GM23338 (cell line): ENCODE data around the gene CNTROB. TPM values are rescaled to one million over a fixed set of nuclear protein-coding genes. Genes with fewer than 3 reads are reported as not detected.
A peak's percentile ranks its signal among the peaks of the same experiment; 100 is the strongest.

ENCODE experiments used
- ATAC-seq: fragments of 200-7000 bp; cut with Tn5 transposase; 3 replicates; pipeline ENCODE4 v1.9.1; 2020
- DNase-seq: peaks from one replicate; pipeline ENCODE4 v3.0.0-alpha.2; 2015; ENCODE audit warnings: low spot score
- H2AFZ ChIP-seq: fragments of 200-600 bp; sonication (generic); 2 replicates; pipeline ENCODE4 v1.8.0; 2016; ENCODE audit warnings: antibody characterized with exemption, mild to moderate bottlenecking, moderate library complexity
- H3F3A ChIP-seq: fragments of 200-600 bp; sonication (generic); replicated peaks from 2 replicates; pipeline ENCODE4 v1.8.0; 2017; ENCODE audit warnings: antibody characterized with exemption, mixed run types, low read depth
- H3K27ac ChIP-seq: fragments of 200-600 bp; sonication (generic); 2 replicates; pipeline ENCODE4 v1.6.1; 2016; ENCODE audit warnings: low read depth
- H3K27me3 ChIP-seq: fragments of 200-600 bp; sonication (generic); 2 replicates; pipeline ENCODE4 v1.8.0; 2016; ENCODE audit warnings: mild to moderate bottlenecking, mixed run types, moderate library complexity; ENCODE audit not compliant: insufficient read depth
- H3K36me3 ChIP-seq: fragments of 200-600 bp; sonication (generic); 2 replicates; pipeline ENCODE4 v1.8.0; 2016; ENCODE audit warnings: mild to moderate bottlenecking; ENCODE audit not compliant: insufficient read depth
- H3K4me1 ChIP-seq: fragments of 200-600 bp; sonication (generic); 2 replicates; pipeline ENCODE4 v1.8.0; 2016; ENCODE audit warnings: mild to moderate bottlenecking, moderate library complexity; ENCODE audit not compliant: insufficient read depth
- H3K4me2 ChIP-seq: fragments of 200-600 bp; sonication (generic); 2 replicates; pipeline ENCODE4 v1.7.1; 2017; ENCODE audit warnings: mixed run types
- H3K4me3 ChIP-seq: fragments of 200-600 bp; sonication (generic); 2 replicates; pipeline ENCODE4 v1.6.1; 2016; ENCODE audit warnings: mixed run types
- H3K79me2 ChIP-seq: fragments of 200-600 bp; sonication (generic); replicated peaks from 2 replicates; pipeline ENCODE4 v1.8.0; 2017; ENCODE audit warnings: mild to moderate bottlenecking; ENCODE audit not compliant: insufficient read depth
- H3K9me2 ChIP-seq: fragments of 200-600 bp; sonication (generic); 2 replicates; pipeline ENCODE4 v1.8.0; 2017; ENCODE audit not compliant: insufficient read depth
- H4K20me1 ChIP-seq: fragments of 200-600 bp; sonication (generic); replicated peaks from 2 replicates; pipeline ENCODE4 v1.8.0; 2017; ENCODE audit warnings: mild to moderate bottlenecking; ENCODE audit not compliant: insufficient read depth
- H3K27ac Mint-ChIP-seq: 2 replicates; pipeline ENCODE4 v1.8.0; 2020; ENCODE audit warnings: inconsistent platforms, mild to moderate bottlenecking, moderate library complexity, mixed read lengths
- H3K27me3 Mint-ChIP-seq: 3 replicates; pipeline ENCODE4 v1.8.0; 2022; ENCODE audit warnings: low read depth, mild to moderate bottlenecking, moderate library complexity, mixed read lengths, inconsistent platforms; ENCODE audit not compliant: insufficient read depth, poor library complexity
- H3K36me3 Mint-ChIP-seq: 3 replicates; pipeline ENCODE4 v1.8.0; 2021; ENCODE audit warnings: low read depth, mild to moderate bottlenecking, inconsistent platforms, moderate library complexity, mixed read lengths
- H3K4me1 Mint-ChIP-seq: 3 replicates; pipeline ENCODE4 v1.8.0; 2020; ENCODE audit warnings: mild to moderate bottlenecking, inconsistent platforms, mixed read lengths
- H3K4me3 Mint-ChIP-seq: 3 replicates; pipeline ENCODE4 v1.8.0; 2021; ENCODE audit warnings: moderate library complexity, mild to moderate bottlenecking, inconsistent platforms, mixed read lengths
- H3K9me3 Mint-ChIP-seq: 3 replicates; pipeline ENCODE4 v1.8.0; 2020; ENCODE audit warnings: moderate library complexity, mild to moderate bottlenecking, inconsistent platforms, mixed read lengths
- CREB1 ChIP-seq: fragments of 250-450 bp; sonication (Bioruptor Pico); IDR thresholded peaks from 2 replicates; pipeline ENCODE4 v1.5.0; 2020; ENCODE audit warnings: low read depth, mild to moderate bottlenecking, moderate library complexity
- CTCF ChIP-seq, 2 experiments: fragments of 200-600 bp in 1 of 2; sonication (generic) in 1 of 2; conservative IDR thresholded peaks; 2 replicates each; pipeline versions ENCODE4 v1.5.1 to v1.6.1; 2016 to 2017; ENCODE audit warnings: antibody characterized with exemption in 2 of 2, low read depth in 2 of 2, mild to moderate bottlenecking in 2 of 2, moderate library complexity in 1 of 2
- EZH2 ChIP-seq: fragments of 200-600 bp; sonication (generic); IDR thresholded peaks from one replicate; pipeline ENCODE4 v1.8.0; 2017; ENCODE audit warnings: antibody characterized with exemption, mild to moderate bottlenecking, low read depth; ENCODE audit not compliant: unreplicated experiment
- JUNB ChIP-seq: IDR thresholded peaks from one replicate; pipeline ENCODE4 v1.6.1; 2016; ENCODE audit warnings: antibody characterized with exemption; ENCODE audit not compliant: unreplicated experiment
- POLR2AphosphoS5 ChIP-seq: IDR thresholded peaks from 2 replicates; pipeline ENCODE4 v1.6.1; 2016; ENCODE audit warnings: antibody characterized with exemption, low read depth
- STAT1 ChIP-seq: IDR thresholded peaks from one replicate; pipeline ENCODE4 v1.6.1; 2016; ENCODE audit warnings: antibody characterized with exemption; ENCODE audit not compliant: unreplicated experiment
- ZNF331 ChIP-seq: fragments of 250-450 bp; sonication (Bioruptor Pico); IDR thresholded peaks from 2 replicates; pipeline ENCODE4 v1.5.0; 2020; ENCODE audit warnings: low read depth, mild to moderate bottlenecking, moderate library complexity
- ZNF462 ChIP-seq: fragments of 250-450 bp; sonication (Bioruptor Pico); IDR thresholded peaks from 2 replicates; pipeline ENCODE4 v1.5.0; 2020; ENCODE audit warnings: mild to moderate bottlenecking, moderate library complexity
- polyA plus RNA-seq: library from polyadenylated mRNA; unstranded; fragments of >200 nt; fragmentation: Nextera tagmentation; extraction: Ambion mirVana; gene quantifications from 2 replicates; pipeline ENCODE4 v1.2.1, GENCODE V29; 2016
- total RNA-seq: library from RNA; depleted of rRNA; stranded (reverse); fragments of >200 nt; shearing (Covaris generic); gene quantifications from 2 replicates; pipeline ENCODE4 v1.2.3, GENCODE V29; 2014
- TF ChIP-seq, protein P1 (sequence below): IDR thresholded peaks from one replicate; pipeline ENCODE4 v1.6.1; 2018; ENCODE audit warnings: antibody characterized with exemption; ENCODE audit not compliant: unreplicated experiment
- TF ChIP-seq, protein P2 (sequence below): IDR thresholded peaks from 2 replicates; pipeline ENCODE4 v1.6.1; 2016; ENCODE audit warnings: antibody characterized with exemption

The CNTROB gene
- total and polyA plus RNA-seq, 2 experiments from 2014 or later = 16.3 to 18.5 TPM

- TF ChIP-seq, protein P1, sequence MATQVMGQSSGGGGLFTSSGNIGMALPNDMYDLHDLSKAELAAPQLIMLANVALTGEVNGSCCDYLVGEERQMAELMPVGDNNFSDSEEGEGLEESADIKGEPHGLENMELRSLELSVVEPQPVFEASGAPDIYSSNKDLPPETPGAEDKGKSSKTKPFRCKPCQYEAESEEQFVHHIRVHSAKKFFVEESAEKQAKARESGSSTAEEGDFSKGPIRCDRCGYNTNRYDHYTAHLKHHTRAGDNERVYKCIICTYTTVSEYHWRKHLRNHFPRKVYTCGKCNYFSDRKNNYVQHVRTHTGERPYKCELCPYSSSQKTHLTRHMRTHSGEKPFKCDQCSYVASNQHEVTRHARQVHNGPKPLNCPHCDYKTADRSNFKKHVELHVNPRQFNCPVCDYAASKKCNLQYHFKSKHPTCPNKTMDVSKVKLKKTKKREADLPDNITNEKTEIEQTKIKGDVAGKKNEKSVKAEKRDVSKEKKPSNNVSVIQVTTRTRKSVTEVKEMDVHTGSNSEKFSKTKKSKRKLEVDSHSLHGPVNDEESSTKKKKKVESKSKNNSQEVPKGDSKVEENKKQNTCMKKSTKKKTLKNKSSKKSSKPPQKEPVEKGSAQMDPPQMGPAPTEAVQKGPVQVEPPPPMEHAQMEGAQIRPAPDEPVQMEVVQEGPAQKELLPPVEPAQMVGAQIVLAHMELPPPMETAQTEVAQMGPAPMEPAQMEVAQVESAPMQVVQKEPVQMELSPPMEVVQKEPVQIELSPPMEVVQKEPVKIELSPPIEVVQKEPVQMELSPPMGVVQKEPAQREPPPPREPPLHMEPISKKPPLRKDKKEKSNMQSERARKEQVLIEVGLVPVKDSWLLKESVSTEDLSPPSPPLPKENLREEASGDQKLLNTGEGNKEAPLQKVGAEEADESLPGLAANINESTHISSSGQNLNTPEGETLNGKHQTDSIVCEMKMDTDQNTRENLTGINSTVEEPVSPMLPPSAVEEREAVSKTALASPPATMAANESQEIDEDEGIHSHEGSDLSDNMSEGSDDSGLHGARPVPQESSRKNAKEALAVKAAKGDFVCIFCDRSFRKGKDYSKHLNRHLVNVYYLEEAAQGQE = no peak
- TF ChIP-seq POLR2AphosphoS5 = no peak
- TF ChIP-seq CTCF (conservative IDR thresholded peaks at IDR 0.05; ENCODE audit: low read depth in 2 of 2) = peak in 1 of 2 experiments; percentile 12; a peak in 1 of 4 replicates
- no peak for TF ChIP-seq EZH2
- TF ChIP-seq, protein P2, sequence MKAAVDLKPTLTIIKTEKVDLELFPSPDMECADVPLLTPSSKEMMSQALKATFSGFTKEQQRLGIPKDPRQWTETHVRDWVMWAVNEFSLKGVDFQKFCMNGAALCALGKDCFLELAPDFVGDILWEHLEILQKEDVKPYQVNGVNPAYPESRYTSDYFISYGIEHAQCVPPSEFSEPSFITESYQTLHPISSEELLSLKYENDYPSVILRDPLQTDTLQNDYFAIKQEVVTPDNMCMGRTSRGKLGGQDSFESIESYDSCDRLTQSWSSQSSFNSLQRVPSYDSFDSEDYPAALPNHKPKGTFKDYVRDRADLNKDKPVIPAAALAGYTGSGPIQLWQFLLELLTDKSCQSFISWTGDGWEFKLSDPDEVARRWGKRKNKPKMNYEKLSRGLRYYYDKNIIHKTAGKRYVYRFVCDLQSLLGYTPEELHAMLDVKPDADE = no peak
- TF ChIP-seq ZNF331 = no peak
These were observed 40.3 kb downstream of the CNTROB start (continued) for GRCh38 chr17:7972131-7972785.

DNA sequence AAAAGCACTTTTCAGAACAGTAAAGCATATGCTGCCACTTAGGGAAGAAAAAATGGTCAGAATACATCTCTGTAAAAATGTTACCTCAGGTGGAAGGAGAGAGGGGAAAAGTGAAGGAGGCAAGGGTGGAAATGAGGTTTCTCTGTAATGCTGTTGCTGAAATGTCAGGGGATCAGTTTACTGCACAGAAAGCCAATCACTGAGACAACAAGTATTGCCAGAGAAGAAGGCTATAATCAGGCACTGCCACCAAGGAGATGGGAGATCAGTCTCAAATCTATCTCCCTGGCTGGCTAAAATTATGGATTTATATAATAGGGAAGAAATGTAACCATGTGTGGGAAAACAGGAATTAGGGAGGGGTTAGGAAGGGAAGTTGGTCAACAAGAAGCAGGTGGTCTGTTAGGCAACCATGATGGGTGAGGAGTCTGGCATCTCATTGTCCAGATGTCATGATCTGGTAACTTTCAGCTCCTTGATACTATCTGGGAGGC is 42.7 kb downstream of the CNTROB start:
- no peaks in the 10 kb centered on the region for H3K36me3 ChIP-seq
- DNase-seq (no peak), ATAC-seq (no peak)
- H3K4me2 ChIP-seq = no peak overlapping the region
- H3K27ac ChIP-seq = no peak overlapping the region
- Mint-ChIP-seq H3K36me3 (no peaks in the 10 kb centered on the region), H3K27me3 (peaks cover 13% of the 10 kb centered on the region), H3K27ac (no peak overlapping the region), H3K4me3 (no peak overlapping the region), H3K4me1 (no peaks in the 10 kb centered on the region), H3K9me3 (peaks cover 14% of the 10 kb centered on the region)
- no peaks in the 10 kb centered on the region for H3K79me2 ChIP-seq
- no peaks in the 10 kb centered on the region for H3K4me1 ChIP-seq
- no peaks in the 10 kb centered on the region for H3K27me3 ChIP-seq
- H2AFZ ChIP-seq = no peak overlapping the region
- H3F3A ChIP-seq = no peaks in the 10 kb centered on the region
- H4K20me1 ChIP-seq = no peaks in the 10 kb centered on the region
- no peaks in the 10 kb centered on the region for H3K9me2 ChIP-seq
- no peak overlapping the region for H3K4me3 ChIP-seq
- TF ChIP-seq EZH2 (no peak), ZNF462 (CRISPR knock-in tag) (no peak), CREB1 (CRISPR knock-in tag) (no peak), JUNB (no peak), STAT1 (no peak)
